AG08396 (cell line): ENCODE results near the gene TMEM250.

ENCODE experiments used
- DNase-seq: peaks from one replicate; pipeline ENCODE4 v3.0.0; 2012; ENCODE audit warnings: low spot score, mixed read lengths

TMEM250 gene

DNA sequence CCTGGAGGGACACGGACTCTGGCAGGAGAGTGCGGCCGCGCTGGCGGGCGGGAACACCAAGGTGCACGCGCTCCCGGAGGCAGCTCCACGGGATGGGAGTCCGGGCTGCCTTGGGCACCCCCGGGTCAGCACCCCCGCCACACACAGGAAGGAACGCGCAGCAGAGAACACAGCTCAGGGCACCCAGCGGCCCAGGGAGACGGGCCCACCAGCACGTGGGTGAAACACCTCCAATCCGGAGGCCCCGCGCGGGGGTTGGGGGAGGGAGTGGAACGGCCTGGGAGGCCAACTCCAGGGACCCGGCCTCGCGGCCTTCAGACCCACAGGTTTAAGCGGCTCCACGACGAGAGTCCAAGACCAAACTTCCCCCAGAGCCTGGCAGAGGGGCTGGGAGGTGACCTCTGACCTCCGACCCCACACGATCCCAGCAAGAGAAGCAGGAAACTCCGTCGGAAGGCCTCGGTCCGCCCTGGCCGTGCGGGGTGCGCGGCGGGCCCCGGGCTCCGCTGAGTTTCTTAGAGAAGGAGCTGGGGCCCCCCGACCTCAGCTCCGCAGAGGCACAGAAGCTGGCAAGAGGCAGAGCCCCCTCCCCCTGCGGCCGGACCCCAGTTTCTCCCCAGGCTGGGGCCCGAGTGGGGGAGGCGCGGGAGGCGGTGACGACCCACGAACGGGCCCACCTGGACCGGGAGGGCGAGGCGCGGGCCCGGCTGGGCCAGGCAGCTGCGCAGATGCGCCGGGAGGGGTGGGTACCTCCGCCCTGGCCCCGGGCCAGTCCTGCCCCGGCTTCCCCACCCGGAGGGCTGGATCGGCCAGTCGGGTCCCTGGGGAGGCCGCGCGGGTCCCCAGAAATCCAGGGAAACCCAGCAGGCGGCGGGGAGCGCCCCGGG, 24.4 kb downstream of the TMEM250 start:
- DNase-seq = peak; percentile 90

DNA sequence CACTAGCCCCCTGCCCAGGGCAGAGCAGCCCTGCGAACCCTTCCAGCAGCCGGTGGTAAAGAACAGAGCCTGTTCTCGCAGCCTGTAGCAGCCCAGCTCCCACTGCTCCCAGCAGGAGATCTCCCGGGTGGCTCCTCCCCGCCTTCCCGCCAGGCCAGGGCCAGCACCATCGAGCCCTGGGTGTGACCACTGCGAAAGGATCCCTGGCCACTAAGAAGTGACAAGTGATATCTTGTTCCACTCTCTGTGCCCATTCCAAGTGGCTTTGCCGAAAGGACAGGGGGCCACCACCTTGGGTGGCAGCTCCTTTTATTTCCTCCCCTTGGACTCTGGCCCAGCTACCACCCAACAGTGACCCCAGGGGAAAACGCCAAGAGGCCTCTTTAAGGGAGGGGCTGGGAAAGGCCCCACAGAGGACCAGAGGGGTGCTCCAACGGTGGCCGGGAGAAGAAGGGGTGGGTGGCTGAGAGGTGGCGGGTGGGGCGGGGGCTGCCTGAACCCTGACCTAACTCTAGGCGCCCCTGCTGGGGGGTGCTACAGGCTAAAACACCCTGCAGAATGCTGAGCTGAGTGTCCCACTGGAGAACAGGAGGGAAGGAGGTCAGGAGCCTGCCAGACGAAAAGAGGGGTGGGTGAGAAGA, 25.2 kb downstream of the TMEM250 start:
- DNase-seq = peak; percentile 79

DNA sequence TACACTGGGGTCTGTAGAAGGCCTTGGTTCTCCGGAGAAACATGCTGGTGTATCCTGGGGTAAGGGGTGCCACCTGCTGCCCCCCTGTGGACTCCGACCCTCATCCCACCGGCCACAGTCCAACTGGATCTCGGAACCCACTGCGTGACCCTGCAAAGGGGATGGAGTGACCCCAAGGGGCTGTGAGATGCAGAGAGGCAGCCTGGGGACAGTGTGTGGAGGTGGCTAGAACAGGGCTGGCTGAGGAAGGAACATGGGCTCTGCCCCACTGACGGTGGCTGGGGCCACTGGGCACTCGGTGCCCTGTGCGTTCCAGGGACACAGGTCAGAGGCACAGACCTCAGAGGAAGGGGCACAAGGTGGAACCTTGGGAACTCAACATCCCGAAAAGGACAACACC, 25.9 kb downstream of the TMEM250 start:
- DNase-seq = no peak

- no peak for DNase-seq
Observed at GRCh38 chr9:136092353-136092650, 26.4 kb downstream of the TMEM250 start.

GRCh38 chr9:136091582-136092352, 26.9 kb downstream of the TMEM250 start:
- DNase-seq = no peak

DNA sequence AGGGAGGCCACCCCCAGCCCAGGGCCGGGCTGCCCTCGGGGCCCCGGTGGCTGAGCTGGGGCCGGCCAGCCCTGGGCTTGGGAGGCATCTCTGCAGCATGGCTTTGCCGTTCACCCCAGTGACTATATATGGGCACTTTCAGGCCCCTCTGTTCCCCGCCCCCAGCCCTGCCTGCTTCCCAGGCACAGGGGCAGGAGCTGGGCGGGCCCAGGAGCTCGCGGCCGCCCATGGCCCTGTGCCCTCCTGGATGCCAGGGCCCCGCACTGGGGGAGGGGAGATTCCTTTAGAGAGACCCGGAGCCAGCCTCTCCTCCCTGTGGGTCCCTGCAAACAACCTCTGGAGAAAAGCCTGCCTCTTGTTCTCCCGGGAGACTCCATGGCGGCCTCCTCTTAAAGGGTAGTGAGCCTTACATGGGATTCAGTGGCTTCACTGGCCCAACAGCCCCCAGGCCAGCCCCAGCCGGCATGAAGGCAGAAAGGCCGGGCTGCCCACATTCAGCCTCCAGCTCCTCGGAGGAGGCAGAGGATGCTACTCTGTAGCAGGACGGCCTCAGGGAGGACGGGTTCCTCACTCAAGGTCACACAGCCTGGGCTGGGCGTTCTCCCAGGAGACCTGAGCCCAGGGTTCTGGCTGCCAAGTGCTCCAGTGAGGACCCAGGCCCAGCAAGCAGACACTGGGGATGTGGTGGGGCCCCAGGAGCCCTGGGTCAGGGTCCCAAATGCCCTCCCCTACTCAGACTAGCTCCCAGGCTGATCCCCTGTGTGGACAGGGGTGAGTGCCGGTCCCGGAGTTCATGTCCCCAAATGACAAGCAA, 27.7 kb downstream of the TMEM250 start:
- no peak for DNase-seq

DNA sequence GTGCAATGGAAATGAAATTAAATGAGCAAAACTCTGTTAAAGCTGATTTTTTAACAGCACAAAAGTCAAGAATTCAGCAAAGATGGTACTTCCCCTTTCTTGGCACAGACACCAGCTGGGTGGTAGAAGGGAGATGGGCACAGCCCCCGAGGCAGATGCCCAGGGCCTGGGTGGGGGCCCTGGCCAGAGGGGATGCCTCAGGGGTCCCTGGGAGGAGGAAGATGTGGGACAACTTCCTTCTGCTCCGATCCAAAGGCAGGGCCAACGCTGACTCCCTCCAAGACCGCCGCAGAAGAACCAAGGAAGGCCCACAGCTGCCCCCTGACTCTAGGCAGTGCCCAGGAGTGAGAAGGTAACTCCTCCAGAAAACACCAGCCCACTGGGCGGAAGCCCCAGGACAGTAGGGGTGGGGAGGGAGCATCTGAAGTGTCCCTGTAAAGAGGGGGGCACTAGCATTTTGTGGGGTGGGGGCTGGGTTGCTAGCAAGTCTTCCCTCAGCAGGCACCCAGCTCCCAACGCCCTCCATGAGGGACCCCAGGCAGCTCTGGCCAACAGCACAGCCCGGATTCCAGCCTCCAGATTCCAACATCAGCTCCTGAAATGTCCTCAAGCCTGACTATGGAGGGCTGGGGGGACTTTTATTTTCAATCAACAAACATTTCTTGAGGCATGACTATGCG, 28.5 kb downstream of the TMEM250 start:
- DNase-seq = no peak

GRCh38 chr9:136089697-136090045, 29.0 kb downstream of the TMEM250 start:
- peak; percentile 81 for DNase-seq

GRCh38 chr9:136088939-136089696, 29.6 kb downstream of the TMEM250 start:
- DNase-seq = no peak

GRCh38 chr9:136088481-136088938, 30.2 kb downstream of the TMEM250 start:
- DNase-seq = no peak

GRCh38 chr9:136087741-136088480, 30.8 kb downstream of the TMEM250 start:
- DNase-seq = no peak

DNA sequence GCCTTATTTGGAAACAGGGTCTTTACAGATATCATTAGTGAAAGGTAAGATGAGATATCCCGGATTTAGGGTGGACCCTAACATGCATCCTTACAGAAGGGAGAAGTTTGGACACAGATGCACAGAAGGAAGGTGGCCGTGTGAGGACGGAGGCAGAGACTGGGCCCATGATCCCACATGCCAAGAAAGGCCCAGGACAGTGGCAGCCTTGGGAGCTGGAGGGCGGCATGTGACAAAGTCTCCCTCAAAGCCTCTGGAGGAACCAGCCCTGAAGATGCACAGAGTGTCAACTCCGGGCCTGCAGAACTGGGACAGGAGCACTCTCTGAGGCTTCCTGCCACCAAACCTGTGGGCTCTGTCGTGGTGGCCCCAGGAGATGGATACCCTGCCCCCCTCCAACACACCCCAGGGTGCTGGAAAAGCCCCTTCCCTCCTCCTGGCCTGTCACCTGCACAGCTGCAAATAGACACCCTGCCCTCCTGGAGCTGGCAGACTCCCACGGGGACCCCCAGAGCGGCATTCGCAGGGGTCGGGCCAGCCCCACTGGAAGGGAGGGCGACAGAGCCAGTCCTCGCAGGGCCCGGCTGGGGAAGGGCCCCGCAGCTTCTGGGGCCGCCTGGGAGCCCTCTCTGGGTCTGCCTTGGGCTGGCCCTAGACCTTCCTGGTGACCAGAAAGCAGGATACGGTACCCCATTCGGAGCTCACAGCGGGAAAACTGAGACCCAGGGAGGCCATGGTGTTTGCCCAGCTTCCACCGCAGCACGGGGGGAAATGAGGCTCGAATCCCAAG, 31.5 kb downstream of the TMEM250 start:
- DNase-seq = no peak

DNA sequence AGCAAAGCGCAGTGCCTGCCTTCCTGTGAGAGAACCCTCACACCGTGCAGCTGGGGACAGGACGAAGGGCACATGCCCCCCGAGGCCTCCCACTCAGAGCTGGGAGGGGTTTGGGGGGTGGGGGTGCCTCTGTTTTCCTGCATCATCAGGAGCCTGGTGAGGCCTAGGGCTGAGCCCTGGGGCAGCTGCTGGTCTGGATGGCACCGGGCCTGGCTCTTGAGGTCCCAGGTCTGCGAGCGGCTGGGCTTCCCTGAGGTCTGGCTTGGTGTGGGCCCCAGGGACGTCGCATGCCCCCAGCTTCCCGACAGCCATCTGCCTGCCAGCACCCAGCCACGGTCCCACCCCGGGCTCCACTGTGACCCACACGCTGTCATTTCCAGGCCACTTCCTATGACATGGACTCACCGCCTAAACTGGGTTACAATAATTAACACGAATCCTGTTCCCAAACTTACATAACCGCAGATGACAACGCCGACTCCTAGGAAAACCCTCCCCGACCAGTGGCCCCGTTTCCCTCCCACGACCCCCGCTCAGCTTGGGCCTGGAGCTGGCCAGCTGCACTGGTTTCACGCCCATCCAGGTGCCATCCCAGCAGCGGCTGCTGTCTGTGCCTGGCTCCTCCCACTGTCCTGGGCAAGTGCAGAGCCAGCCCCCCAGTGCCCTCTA, 32.3 kb downstream of the TMEM250 start:
- DNase-seq = no peak

GRCh38 chr9:136085815-136086212, 32.9 kb downstream of the TMEM250 start:
- no peak for DNase-seq

GRCh38 chr9:136084063-136084944, 34.4 kb downstream of the TMEM250 start:
- no peak for DNase-seq

- DNase-seq = no peak
Observed at GRCh38 chr9:136083558-136084062, 35.1 kb downstream of the TMEM250 start.
